ENCODE measurements around the gene ARID1B. TPM values are rescaled to one million over a fixed set of nuclear protein-coding genes. Genes with fewer than 3 reads are reported as not detected.

ARID1B gene
- total and polyA plus RNA-seq, 2 of the 4 experiments (the other 2 are of a cell fraction): 14.5 to 20.1 TPM

DNA sequence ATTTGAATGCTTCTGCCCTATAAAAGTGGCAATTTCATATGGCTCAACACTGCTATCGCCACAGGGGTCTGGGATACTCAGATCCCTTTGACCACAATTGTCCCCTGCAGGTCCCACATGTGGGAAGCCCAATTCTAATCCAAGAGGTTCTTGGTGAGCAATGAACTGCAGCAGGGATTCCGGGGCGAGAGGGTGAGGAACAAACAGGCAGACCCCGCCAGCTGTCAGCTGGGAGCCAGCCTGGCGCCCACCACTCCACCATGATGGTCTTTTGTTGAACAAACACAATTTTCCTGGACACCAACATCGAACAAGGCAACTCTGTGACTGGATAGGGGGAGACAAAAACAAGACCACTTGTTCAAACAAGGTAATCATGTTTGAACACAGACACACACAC is 465.6 kb downstream of the ARID1B start:
- Histone ChIP-seq H2BK20ac (ENCODE audit: low read depth, low read length) (no peak overlapping the region), H3K9me3 (ENCODE audit: control insufficient read depth, insufficient read depth, low read length) (peaks cover 8% of the 10 kb centered on the region), H3K18ac (ENCODE audit: low read depth, low read length) (no peak overlapping the region), H3K14ac (replicated peaks; ENCODE audit: low read depth, low read length) (no peak overlapping the region), H3K27ac (ENCODE audit: insufficient read depth, low read length) (no peak overlapping the region), H4K91ac (ENCODE audit: insufficient read depth, low read depth, low read length) (no peak overlapping the region), H3K23ac (ENCODE audit: low read depth, low read length) (no peak overlapping the region), H3K4ac (ENCODE audit: low read depth, low read length) (no peak overlapping the region), H4K8ac (ENCODE audit: low read depth in 2 of 2, low read length in 2 of 2) (no peak overlapping the region), H2AFZ (replicated peaks; ENCODE audit: low read length, poor library complexity) (no peak overlapping the region), H2BK120ac (ENCODE audit: low read depth, low read length) (no peak overlapping the region), H3K4me2 (ENCODE audit: low read depth, low read length) (no peak overlapping the region), H3K4me3 (ENCODE audit: insufficient read depth, low read depth, low read length) (no peak overlapping the region), H4K20me1 (ENCODE audit: insufficient read depth, low read length) (no peaks in the 10 kb centered on the region), H3K79me1 (ENCODE audit: low read depth in 1 of 2, low read length in 2 of 2) (no peaks in the 10 kb centered on the region), H2BK15ac (ENCODE audit: low read depth, low read length) (no peak overlapping the region), H3K4me1 (ENCODE audit: control insufficient read depth, insufficient read depth, low read length) (peaks cover 4% of the 10 kb centered on the region), H3K9me1 (ENCODE audit: insufficient read depth, low read length) (no peaks in the 10 kb centered on the region), H2AK5ac (ENCODE audit: low read depth, low read length) (no peak overlapping the region), H3K36me3 (ENCODE audit: control insufficient read depth, insufficient read depth, low read length) (no peaks in the 10 kb centered on the region), H2AK9ac (replicated peaks; ENCODE audit: low read depth, low read length, poor library complexity) (no peak overlapping the region), H2BK5ac (ENCODE audit: low read depth, low read length, poor library complexity, severe bottlenecking) (no peak overlapping the region), H3K9ac (ENCODE audit: low read depth, low read length) (no peak overlapping the region), H4K5ac (ENCODE audit: low read depth, low read length) (no peak overlapping the region), H3K27me3 (ENCODE audit: control insufficient read depth, insufficient read depth, low read length) (peaks cover 9% of the 10 kb centered on the region), H3K56ac (ENCODE audit: extremely low read depth, insufficient read depth, low read length) (no peak overlapping the region)
- dilution Hi-C loops (cut with HindIII; ENCODE audit: low sequenced_read_pairs, unreplicated experiment): no loop called here
- no peak for ATAC-seq (ENCODE audit: low read depth)
- no TSS peak for BruUV-seq (replicated peaks)
- TF ChIP-seq SMC3 (IDR thresholded peaks at IDR 0.05; ENCODE audit: low read depth, low read length) (no peak), MXI1 (IDR thresholded peaks at IDR 0.05; ENCODE audit: borderline replicate concordance, low read depth, low read length) (no peak), NFE2L2 (IDR thresholded peaks at IDR 0.05; ENCODE audit: low read depth, low read length) (no peak)
- CTCF ChIA-PET: no interaction called here
- intact Hi-C loops (cut with micrococcal nuclease): no loop called here
- no peak for DNase-seq
- POLR2A ChIA-PET (ENCODE audit: unreplicated experiment): no interaction called here
- in situ Hi-C loops (cut with MboI; ENCODE audit: low sequenced_read_pairs): no loop called here
- WGBS, 2 experiments (ENCODE audit: extremely low coverage in 2 of 2, insufficient read length in 1 of 2): 40% methylated on average over 1 of the region's 6 CpGs; no CpG with 5 or more reads in 1 of the 2 experiments

Data from IMR-90 (cell line).